Loucy (cell line): ENCODE results near the gene TMTC1.

Experiments used
- CTCF ChIP-seq: fragments of 200-600 bp; sonication (generic); conservative IDR thresholded peaks from 2 replicates; pipeline ENCODE4 v1.5.1; 2014; ENCODE audit warnings: mild to moderate bottlenecking, antibody characterized with exemption, low read length
- EZH2phosphoT487 ChIP-seq: fragments of 200-600 bp; IDR thresholded peaks from 2 replicates; pipeline ENCODE4 v1.6.1; 2018; ENCODE audit warnings: antibody characterized with exemption, mild to moderate bottlenecking, moderate library complexity, borderline replicate concordance

GRCh38 chr12:29792132-29792531, 8.4 kb upstream of the TMTC1 start:
- TF ChIP-seq CTCF (no peak), EZH2phosphoT487 (no peak)
